HCT116 (cell line): Measurements from ENCODE around the gene SLC16A12.

ENCODE experiments used
- EZH2 ChIP-seq: fragments of 200-600 bp; sonication (generic); IDR thresholded peaks from 2 replicates; pipeline ENCODE4 v1.6.1; 2017; ENCODE audit warnings: antibody characterized with exemption, mixed run types
- POLR2A ChIP-seq: IDR thresholded peaks from 2 replicates; pipeline ENCODE4 v1.7.0; 2011; ENCODE audit warnings: borderline replicate concordance; ENCODE audit not compliant: insufficient read depth, insufficient read length; ENCODE audit errors: extremely low read depth
- ZNF274 ChIP-seq: fragments of 200-500 bp; sonication (Bioruptor generic); IDR thresholded peaks from 2 replicates; pipeline ENCODE4 v1.6.1; 2014; ENCODE audit warnings: mild to moderate bottlenecking, low read depth, low read length, inconsistent platforms
- TF ChIP-seq, protein P1 (sequence below), 3 experiments: fragments of 200-600 bp in 1 of 3; sonication (generic) in 1 of 3; IDR thresholded peaks in 2 of 3; conservative IDR thresholded peaks in 1 of 3; 2 replicates each; pipeline ENCODE4 v1.5.1; 2012 to 2017; ENCODE audit warnings: low read depth in 2 of 3, low read length in 2 of 3, antibody characterized with exemption in 1 of 3, borderline replicate concordance in 1 of 3, control low read depth in 1 of 3, mild to moderate bottlenecking in 1 of 3, mixed read lengths in 1 of 3, mixed run types in 1 of 3, moderate library complexity in 1 of 3; ENCODE audit not compliant: insufficient read depth in 1 of 3

- TF ChIP-seq EZH2 (no peak), ZNF274 (no peak), POLR2A (no peak)
- TF ChIP-seq, protein P1, sequence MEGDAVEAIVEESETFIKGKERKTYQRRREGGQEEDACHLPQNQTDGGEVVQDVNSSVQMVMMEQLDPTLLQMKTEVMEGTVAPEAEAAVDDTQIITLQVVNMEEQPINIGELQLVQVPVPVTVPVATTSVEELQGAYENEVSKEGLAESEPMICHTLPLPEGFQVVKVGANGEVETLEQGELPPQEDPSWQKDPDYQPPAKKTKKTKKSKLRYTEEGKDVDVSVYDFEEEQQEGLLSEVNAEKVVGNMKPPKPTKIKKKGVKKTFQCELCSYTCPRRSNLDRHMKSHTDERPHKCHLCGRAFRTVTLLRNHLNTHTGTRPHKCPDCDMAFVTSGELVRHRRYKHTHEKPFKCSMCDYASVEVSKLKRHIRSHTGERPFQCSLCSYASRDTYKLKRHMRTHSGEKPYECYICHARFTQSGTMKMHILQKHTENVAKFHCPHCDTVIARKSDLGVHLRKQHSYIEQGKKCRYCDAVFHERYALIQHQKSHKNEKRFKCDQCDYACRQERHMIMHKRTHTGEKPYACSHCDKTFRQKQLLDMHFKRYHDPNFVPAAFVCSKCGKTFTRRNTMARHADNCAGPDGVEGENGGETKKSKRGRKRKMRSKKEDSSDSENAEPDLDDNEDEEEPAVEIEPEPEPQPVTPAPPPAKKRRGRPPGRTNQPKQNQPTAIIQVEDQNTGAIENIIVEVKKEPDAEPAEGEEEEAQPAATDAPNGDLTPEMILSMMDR (IDR thresholded peaks at IDR 0.05 in 2 of 3, conservative IDR thresholded peaks at IDR 0.05 in 1 of 3; ENCODE audit: borderline replicate concordance in 1 of 3, insufficient read depth in 1 of 3, low read depth in 2 of 3, low read length in 2 of 3) = no peak
Measured at GRCh38 chr10:89532476-89532875, 2.9 kb downstream of the SLC16A12 start.
